Middle frontal gyrus (tissue), 1 donor: ENCODE results near the gene AP2S1.
"Not testable (repeated sequence)": the region's sequence is repeated elsewhere in the genome, so short reads cannot be mapped to it uniquely, and the experiment has no call there.

Experiments
- DNase-seq: peaks from one replicate; pipeline ENCODE4 v3.0.0-alpha.2; 2015; ENCODE audit warnings: low spot score; ENCODE audit errors: extremely low spot score

AP2S1 gene

DNA sequence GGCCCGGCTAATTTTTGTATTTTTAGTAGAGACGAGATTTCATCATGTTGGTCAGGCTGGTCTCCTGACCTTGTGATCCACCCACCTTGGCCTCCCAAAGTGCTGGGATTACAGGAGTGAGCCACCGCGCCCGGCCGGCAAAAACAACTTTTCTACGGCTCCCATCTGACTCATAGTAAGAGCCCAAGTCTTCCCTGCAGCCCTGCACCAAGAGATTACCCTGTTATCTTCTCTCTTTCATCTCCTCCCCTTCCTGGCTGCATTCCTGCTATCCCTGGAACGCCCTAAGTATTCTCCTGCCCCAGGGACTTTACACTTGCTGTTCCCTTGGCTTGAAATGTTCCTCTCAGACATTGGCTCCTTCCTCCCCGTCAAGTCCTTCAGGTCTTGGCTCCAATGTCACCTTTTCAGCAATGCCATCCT, 6.6 kb downstream of the AP2S1 start:
- no peak for DNase-seq

DNA sequence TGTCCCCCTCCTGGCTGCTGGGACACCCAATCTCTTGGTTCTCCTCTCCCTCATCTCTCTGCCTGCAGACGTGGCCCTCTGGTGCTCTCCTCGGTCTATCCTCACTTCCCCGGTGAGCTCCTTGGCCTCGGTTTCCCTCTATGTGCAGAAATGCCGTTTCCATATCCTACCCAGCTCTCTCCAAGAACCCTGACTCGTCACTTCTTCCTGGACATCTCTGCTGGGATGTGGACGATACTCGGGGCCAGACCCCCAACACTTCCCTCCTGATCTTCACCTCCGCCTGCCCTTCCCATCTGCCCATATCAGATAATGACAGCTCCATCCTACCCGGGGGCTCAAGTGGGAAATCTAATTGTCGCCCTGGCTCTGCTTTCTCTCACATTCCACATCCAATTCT, 7.9 kb downstream of the AP2S1 start:
- DNase-seq: no peak

DNA sequence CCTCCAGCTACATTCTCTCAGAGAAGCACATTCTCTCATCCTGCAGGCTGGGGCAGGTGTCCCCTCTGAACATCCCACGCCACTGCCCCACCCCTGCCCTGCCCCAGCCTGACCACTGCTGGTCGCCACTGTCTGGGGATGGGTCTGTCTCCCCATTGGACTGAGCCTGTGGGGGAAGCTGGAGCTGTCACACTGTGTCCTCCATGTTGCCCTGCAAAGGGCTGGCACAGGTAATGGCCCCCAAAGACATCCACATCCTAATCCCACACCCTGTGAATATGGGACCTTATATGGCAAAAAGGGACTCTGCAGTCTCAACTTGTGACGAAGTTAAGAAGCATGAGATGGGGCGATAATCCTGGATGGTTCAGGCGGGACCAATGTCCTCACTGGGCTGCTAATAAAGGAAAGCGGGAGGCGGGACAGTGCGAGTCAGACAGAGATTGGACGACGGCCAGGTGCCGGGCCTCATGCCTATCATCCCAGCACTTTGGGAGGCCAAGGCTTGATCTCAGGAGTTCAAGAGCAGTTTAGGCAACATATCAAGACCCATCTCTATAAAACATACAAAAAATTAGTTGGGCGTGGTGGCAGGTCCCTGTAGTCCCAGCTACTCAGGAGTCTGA, 9.1 kb downstream of the AP2S1 start:
- DNase-seq: no peak

DNA sequence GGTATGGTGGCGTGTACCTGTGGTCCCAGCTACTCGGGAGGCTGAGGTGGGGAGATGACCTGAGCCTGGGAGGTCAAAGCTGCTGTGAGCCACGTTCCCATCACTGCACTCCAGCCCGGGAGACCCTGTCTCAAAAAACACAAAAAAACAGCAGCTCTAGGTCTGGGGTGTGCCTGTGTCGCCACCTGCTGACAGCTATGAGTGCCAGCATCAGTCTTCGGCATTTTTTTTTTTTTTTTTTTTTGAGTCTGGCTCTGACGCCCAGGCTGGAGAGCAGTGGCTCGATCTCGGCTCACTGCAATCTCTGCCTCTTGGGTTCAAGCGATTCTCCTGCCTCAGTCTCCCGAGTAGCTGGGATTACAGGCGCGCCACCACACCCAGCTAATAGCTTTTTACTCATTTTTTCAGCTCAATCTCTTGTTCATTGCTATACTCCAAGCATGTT, 10.1 kb downstream of the AP2S1 start:
- no peak for DNase-seq

DNA sequence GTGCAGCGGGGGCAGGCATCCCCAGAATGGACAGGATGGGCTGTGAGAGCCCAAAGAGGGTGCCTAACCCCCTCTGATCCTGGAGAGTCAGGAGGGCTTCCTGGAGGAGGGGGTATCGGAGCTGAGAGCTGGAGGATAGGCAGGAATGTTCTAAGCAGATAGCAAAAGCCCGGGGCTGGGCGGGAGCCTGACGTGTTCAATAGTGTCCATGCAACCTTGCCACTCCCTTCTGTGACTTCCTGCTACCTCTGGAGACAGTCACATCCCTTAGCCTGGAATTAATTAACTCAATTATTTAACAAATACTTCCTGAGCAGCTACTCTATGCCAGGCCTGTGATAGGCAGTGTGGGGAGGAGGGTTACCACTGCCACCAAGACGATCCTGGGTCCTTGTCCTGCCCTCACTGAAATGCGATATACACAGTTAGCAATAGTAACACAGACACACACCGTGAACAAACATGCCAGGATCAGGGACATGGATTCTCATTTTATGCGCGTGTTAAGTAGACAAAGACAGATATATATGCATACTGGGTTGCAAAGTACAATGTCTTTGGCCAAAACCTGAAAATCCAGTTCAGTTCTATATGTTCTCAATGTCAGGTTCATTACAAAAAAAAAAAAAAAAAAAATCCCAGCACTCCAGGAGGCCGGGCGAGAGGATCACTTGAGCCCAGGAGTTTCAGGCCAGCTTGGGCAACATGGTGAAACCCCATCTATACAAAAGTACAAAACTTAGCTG, 10.7 kb downstream of the AP2S1 start:
- no peak for DNase-seq

DNA sequence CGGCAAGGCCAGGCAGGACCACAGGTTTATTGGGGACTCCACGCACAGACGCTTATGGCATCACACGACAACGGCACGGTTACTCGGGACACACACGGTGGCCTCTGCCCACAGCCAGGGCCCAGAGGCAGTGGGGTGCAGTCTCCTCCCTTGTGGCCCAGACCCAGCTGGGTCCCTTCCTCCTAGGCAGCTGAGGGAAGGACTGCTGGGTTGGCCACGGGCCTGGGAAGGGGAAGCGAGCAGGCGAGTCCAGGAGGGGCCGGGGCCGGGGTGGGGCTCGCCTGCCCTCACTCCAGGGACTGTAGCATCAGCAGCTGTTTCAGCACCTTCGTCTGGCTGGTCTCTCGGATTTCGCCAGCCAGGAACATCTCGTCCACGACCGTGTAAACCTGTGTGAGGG, 12.5 kb downstream of the AP2S1 start:
- DNase-seq: no peak

DNA sequence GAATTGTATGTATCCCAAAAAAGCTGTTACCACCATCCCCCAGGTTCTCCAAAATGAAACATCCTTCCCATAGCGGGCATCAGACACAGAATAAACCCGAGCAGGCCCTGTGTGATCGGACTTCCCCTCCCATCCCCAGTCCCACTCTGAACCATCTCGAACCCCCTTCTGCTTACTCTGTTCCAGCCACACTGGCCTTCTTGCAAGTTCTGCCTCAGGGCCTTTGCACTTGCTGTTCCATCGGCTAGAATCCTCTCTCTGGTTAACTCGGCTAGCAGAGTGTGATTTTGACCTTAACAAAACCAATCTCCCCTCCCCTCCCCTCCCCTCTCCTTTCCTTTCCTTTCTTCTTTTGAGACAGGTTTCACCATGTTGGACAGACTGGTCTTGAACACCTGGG, 15.7 kb downstream of the AP2S1 start:
- no peak for DNase-seq

DNA sequence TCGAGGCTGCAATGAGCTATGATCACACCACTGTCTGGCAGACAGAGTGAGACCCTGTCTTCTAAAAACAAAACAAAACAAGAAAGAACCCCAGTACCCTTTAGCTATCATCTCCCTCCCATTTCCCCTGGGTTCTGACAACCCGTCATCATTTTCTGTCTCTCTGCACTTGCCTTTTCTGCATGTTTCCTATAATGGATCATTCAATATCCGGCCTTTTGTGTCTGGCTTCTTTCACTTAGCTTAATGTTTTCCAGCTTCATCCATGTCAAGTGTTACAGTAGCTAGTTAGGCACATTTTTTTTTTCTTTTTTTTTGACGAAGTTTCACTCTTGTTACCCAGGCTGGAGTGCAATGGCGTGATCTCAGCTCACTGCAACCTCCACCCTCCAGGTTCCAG, 16.5 kb downstream of the AP2S1 start:
- no peak for DNase-seq

DNA sequence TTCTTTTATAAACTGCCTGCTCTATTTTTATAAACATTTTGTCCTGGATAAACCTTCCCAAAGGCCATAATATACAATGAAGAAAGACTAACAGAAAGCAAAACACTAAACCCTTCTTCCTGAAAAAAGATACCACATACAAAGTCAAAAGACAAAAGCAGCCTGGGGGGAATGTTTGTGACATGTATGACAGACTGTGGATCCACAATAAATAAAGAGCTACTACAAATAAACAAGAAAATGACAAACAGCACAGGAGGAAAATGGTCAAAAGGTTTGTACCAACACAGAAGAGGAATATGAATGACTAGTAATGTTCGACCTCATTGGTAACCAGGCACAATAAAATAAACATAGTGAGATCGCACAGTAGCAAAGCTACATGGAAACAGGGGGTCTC, 19.8 kb downstream of the AP2S1 start:
- DNase-seq: no peak

DNA sequence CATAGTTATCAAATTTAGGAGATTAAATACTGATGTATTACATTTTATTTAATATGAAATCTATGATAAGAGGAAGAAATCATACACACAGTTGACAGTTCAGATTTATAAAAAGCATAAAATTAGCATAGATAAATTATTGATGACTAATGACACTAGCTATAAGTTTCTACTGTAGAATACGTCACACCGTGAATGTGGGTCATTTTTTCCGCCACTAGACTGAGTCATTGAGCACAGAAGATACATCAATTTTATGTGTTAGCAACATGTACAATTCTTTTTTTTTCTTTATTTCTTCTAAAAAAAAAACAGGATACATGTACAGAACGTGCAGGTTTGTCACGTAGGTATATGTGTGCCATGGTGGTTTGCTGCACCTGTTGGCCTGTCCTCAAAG, 22.2 kb downstream of the AP2S1 start:
- DNase-seq: no peak

DNA sequence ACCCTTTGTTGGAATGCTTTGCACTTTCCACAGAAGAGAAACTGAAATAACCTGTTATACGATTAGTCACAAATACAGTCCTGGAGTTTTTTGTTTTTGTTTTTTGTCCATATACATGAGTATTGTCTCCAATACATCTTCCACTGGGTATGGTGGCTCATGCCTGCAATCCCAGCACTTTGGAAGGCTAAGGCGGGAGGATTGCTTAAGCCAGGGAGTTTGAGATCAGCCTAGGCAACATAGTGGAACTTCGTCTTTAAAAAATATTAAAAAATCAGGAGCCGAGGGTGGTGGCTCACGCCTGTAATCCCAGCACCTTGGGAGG, 25.0 kb downstream of the AP2S1 start:
- DNase-seq: no peak

DNA sequence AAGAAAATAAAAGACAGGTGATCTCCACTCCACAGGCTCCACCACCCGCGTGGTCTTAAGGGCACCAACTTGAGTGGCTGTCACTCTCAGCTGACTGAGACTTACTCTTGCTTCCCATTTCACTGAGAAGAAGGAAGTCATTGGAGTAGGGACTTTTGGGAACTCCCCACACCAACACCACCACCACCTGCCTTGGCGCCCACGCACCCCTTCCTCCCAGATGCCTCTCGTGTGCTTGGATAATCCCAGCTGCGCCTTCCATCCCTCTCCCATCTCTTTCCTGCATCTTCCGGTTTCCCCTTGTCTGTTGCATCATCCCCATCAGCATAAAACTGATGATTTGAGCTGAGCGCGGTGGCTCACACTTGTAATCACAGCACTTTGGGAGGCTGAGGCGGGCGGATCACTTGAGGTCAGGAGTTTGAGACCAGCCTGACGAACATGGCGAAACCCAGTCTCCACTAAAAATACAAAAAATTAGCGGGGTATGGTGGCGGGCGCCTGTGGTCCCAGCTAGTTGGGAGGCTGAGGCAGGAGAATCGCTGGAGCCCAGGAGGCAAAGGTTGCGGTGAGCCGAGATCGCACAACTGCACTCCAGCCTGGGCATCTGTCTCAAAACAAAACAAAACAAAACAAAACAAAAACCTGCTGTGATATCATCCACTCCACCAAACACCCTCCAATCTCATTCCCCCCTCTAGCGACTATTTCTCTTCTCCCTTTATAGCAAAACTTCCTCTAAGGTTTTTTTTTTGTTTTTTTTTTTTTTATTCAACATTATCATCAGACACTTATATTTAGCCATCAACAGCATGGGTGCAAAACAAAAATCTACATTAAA, 25.5 kb downstream of the AP2S1 start:
- DNase-seq: no peak

DNA sequence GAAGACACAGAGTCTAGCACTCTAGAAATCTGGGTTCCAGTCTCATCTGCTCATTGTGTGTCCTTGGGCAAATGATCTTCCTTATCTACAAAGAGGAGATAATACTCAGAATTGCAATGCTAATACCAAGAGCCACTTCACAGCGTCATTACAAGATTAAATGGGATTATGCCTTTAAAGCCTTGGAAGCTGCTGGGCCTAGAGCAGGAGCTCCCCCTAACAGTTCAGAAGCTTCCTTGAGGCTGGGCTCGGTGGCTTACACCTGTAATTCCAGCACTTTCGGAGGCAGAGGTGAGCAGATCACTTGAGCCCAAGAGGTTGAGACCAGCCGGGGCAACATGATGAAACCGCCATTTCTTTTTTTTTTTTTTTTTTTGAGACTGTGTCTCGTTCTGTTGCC, 27.6 kb downstream of the AP2S1 start:
- no peak for DNase-seq

DNA sequence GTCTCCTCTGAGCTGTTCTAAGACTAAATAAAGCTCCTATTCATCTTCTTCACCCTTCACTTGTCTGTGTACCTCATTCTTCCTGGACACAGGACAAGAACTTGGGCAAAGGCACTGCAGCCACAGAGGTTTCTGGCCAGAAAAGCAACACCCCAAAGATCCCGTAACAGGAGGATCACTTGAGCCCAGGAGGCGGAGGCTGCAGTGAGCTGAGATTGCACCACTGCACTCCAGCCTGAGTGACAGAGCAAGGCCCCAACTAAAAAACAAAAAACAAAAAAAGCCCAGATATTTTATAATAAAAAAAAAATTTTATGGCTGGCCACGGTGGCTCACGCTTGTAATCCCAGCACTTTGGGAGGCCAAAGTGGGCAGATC, 28.2 kb downstream of the AP2S1 start:
- DNase-seq: not testable (repeated sequence)

DNA sequence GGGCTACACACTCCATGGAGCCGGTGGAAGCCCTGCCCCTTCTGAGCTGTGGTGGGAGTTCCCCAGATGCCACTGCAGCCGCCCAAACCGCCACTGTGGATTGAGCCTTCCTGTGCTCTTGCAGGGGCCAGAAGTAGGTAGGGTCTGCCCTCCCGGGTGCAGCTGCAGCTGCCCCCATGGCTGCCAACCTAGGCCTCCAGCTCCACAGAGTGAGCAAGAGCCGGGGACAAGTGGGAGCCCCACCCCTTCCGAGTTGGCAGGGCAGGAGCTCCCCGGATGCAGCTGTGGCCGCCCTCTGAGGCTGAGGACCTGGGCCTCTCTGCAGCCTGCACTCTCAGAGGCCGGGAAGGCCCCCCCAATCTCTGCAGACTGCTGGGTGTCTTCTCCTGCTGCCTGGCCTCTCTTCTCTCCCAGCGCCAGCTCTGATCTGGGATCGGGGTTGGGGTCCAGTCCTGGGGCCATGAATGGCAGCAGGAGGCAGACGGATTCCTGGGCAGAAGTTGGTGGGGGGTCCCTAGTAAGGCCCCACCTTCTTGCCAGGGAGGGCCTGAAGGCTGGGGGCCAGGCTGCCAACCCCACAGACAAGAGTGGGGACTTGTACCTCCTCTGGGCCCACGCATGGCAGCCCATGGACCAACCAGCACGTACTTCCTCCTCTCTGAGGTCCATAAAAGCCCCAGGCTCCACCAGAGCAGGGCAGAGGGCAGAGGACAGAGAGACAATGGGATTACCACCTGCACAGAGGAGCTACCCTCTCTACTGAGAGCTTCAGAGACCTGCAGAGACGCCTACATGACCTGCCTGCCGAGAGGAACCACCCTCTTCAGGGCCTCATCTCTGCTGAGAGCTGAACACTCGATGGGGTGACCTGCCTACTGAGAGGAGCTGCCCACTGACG, 28.9 kb downstream of the AP2S1 start:
- DNase-seq: no peak

DNA sequence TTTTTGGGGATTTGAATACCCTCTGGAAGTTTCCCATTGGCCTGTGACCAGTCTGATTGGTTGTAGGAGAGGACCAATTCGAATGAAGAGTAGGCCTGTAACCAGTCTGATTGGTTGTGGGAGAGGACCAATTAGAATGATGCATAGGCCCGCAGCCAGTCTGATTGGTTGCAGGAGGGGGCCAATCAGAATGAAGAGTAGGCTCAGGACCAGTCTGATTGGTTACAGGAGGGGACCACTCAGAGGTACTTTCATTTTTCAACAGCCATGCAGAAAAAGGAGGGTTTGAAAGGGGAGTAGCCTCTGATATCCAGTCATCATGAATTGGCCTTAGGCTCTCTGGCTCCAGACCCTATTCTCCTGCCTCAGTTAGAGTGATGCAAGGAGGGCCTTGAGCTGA, 31.8 kb downstream of the AP2S1 start:
- DNase-seq: no peak

DNA sequence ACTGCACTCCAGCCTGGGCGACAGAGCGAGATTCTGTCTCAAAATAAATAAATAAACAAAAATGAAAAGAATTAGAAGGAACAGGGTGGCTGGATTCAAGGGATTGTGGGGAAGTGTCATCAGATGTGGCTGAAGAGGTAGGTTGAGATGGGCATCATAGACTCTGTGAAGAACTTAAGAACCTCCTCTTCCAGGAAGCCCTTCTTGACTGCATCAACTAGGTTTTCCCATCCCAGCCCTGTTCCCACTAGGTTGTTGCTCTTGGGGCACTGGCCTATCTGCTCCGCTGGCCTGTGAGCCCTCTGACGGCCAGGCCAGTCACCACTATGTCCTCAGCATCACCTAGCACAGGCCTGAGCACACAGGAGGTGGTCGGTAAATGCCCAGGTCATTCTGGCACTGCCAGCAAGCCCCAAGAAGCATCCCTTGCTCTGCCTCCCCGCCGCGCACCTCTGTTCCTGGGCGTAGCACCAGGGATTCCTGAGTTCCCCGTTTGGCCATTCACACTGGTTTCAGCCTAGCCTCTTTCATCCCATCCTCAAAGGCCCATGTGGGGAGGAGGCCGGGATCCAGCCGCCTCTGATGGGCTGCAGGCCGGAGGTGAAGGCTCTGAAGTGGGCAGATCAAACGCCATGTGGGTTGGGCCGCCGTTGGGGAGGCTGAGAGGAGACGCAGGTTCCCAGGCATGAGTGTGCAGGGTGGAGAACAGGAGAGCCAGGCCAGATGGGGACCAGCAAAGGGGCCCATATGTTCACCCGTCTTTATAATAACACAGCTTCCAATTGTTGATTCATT, 34.6 kb downstream of the AP2S1 start:
- no peak for DNase-seq

DNA sequence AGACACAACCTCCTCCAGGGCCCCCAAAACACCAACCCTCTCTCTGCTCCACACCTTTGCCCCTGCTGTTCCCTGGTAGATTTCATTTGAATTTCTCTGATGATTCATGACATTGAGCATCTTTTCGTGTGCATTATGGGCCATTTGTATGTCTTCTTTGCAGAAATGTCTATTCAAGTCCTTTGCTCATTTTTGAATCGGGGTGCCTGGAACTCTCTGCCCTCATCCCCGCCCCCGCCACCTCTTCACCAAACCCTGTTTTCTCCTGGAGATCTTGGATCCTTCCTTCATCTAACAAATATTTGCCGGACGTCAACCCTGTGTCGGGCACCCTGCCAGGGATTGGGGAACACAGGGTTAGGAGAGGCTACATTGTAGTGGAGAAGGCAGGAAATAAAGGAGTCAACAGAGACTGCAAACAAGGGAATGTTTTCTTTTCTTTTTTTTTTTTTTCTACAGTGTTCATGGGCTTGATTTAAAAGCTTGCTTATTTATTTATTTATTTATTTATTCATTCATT, 36.7 kb downstream of the AP2S1 start:
- no peak for DNase-seq

DNA sequence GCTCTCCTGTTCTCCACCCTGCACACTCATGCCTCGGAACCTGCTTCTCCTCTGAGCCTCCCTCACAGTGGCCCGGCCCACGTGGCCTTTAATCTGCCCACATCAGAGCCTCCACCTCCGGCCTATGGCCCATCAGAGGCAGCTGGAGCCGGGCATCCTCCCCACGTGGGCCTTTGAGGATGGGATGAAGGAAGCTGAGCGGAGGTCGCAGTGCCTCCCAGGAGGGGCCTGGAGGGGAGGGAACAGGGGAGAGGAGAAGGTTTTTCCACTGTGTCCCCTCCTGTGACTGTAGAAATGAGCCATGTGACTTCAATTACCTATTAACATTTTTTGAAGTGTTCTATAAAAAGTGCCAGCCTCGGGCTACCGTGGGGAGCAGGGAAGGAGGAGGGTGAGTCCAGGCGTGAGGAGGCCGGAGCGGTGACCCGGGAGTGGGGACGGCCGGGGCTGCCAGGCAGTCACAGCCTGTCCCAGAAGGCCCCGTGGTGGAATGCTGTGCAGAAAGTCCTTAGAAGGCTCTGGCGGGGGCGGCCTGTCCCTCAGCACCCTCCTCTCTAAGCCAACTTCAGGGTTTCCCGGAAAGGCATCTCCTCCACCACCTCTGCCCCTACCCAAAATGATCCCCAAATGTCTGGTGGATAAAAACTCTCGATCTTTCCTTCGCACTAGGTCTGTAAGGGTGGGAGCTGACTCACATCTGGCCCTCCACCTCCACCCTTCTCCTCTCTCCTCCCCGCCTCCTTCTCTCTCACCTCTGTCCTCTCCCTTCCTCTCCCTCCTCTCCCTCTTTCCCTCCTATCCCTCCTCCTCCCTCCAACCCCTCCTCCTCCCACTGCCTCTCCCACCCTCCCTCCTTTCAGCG, 37.4 kb downstream of the AP2S1 start:
- DNase-seq: no peak
